Tibial nerve (tissue), 4 donors: ENCODE results near the gene PLEKHF1.

Source experiments
- CTCF ChIP-seq, 5 experiments: fragments of 200-600 bp in 3 of 5; fragments of 450-650 bp in 2 of 5; sonication (generic) in 3 of 5; IDR thresholded peaks; one replicate each; pipeline ENCODE4 v1.5.1; 2016 to 2019; ENCODE audit warnings: antibody characterized with exemption in 5 of 5, mild to moderate bottlenecking in 3 of 5, moderate library complexity in 2 of 5
- EP300 ChIP-seq, 2 donors: sonication (generic); formaldehyde crosslinking; IDR thresholded peaks; one replicate each; pipeline ENCODE4 v1.6.1; 2017; ENCODE audit warnings: antibody characterized with exemption in 2 of 2, mild to moderate bottlenecking in 1 of 2
- POLR2A ChIP-seq, 2 donors: fragments of 450-650 bp; IDR thresholded peaks; one replicate each; pipeline ENCODE4 v1.6.1; 2017; ENCODE audit warnings: antibody characterized with exemption in 2 of 2, mild to moderate bottlenecking in 2 of 2, moderate library complexity in 2 of 2

- TF ChIP-seq POLR2A (IDR thresholded peaks at IDR 0.05): no peak
- no peak for TF ChIP-seq CTCF (IDR thresholded peaks at IDR 0.05)
- no peak for TF ChIP-seq EP300 (IDR thresholded peaks at IDR 0.05)
Observed at GRCh38 chr19:29639086-29639485, 26.2 kb upstream of the PLEKHF1 start.
